ENCODE results near the gene SAFB2. TPM values are rescaled to one million over a fixed set of nuclear protein-coding genes. Genes with fewer than 3 reads are reported as not detected.

The SAFB2 gene
- total RNA-seq, 1 donor from 2014 or later, result 53.3 TPM

DNA sequence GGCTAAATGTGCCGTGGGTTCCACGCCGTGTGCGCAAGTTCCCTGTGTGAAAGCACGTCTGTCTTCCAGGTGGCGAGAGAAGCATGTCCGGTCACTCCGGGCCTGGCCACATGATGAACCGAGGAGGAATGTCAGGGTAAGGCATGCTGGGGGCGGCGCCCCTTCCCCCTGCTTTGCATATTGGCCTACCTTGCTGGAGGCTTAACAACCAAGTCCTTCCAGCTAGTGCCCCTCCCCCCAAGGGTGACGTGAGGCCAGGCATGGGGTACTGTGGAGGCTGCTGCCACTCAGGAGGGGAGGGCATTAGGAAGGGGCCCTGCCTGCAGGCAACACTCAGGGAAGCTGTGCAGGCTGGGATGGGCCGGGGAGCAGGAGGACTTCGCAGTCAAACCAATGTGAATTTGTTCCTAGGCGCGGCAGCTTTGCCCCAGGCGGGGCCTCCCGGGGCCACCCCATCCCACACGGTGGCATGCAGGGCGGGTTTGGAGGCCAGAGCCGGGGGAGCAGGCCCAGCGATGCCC lies 45.2 kb upstream of the SAFB2 start:
- Mint-ChIP-seq H3K9me3 (no peaks in the 10 kb centered on the region), H3K36me3 (peaks cover 20% of the 10 kb centered on the region), H3K27me3 (ENCODE audit: insufficient read depth, low read depth) (peaks cover 10% of the 10 kb centered on the region), H3K4me1 (no peaks in the 10 kb centered on the region), H3K27ac (no peak overlapping the region), H3K4me3 (no peak overlapping the region)
- Histone ChIP-seq H3K36me3 (no peaks in the 10 kb centered on the region), H3K27ac (no peak overlapping the region), H3K9ac (no peak overlapping the region), H3K4me2 (no peak overlapping the region), H3F3A (ENCODE audit: low read depth) (peaks cover 7% of the 10 kb centered on the region), H4K20me1 (ENCODE audit: low read depth) (peaks cover 17% of the 10 kb centered on the region), H3K4me3 (no peak overlapping the region), H3K27me3 (no peaks in the 10 kb centered on the region), H2AFZ (replicated peaks) (no peak overlapping the region), H3K4me1 (no peaks in the 10 kb centered on the region), H3K79me2 (ENCODE audit: low read depth) (no peaks in the 10 kb centered on the region), H3K9me3 (ENCODE audit: low read depth) (no peaks in the 10 kb centered on the region)
- TF ChIP-seq, protein P1, sequence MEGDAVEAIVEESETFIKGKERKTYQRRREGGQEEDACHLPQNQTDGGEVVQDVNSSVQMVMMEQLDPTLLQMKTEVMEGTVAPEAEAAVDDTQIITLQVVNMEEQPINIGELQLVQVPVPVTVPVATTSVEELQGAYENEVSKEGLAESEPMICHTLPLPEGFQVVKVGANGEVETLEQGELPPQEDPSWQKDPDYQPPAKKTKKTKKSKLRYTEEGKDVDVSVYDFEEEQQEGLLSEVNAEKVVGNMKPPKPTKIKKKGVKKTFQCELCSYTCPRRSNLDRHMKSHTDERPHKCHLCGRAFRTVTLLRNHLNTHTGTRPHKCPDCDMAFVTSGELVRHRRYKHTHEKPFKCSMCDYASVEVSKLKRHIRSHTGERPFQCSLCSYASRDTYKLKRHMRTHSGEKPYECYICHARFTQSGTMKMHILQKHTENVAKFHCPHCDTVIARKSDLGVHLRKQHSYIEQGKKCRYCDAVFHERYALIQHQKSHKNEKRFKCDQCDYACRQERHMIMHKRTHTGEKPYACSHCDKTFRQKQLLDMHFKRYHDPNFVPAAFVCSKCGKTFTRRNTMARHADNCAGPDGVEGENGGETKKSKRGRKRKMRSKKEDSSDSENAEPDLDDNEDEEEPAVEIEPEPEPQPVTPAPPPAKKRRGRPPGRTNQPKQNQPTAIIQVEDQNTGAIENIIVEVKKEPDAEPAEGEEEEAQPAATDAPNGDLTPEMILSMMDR (IDR thresholded peaks at IDR 0.05), result no peak
- TF ChIP-seq EZH2 (IDR thresholded peaks at IDR 0.05) (no peak), EZH2phosphoT487 (IDR thresholded peaks at IDR 0.05) (no peak)
- DNase-seq (ENCODE audit: low spot score), result peak; percentile 40

DNA sequence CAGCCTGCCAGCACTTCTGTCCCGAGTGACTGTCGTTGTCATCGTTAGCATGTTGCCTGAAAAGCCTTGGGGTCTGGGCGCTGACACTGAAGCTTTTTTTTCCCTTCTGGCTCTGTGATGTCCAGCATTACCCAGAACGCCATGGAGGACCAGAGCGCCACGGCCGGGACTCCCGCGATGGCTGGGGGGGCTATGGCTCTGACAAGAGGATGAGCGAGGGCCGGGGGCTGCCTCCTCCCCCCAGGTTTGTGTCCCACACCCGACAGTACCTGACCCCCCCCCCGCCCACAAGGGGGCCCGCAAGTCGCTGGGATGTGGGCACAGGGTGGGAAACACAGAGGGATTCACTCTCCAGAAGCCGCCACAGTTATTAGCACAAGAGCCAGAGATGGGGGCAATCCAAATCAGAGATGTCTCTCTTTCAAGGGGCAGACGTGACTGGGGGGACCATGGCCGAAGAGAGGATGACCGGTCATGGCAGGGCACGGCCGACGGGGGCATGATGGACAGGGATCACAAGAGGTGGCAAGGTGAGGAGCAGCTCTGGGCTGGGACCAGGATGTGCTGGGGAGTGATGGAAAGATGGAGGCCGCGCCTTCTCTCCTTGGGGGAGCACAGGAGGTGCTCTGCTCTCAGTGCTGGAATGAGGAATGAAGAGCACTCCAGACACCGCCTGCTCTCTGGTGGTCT lies 44.5 kb upstream of the SAFB2 start:
- Histone ChIP-seq H3K27ac (no peak overlapping the region), H3K9ac (no peak overlapping the region), H3K4me1 (no peaks in the 10 kb centered on the region), H3F3A (ENCODE audit: low read depth) (peaks cover 7% of the 10 kb centered on the region), H3K4me2 (no peak overlapping the region), H3K9me3 (ENCODE audit: low read depth) (no peaks in the 10 kb centered on the region), H3K4me3 (no peak overlapping the region), H3K27me3 (no peaks in the 10 kb centered on the region), H2AFZ (replicated peaks) (no peak overlapping the region), H3K36me3 (no peaks in the 10 kb centered on the region), H4K20me1 (ENCODE audit: low read depth) (peaks cover 17% of the 10 kb centered on the region), H3K79me2 (ENCODE audit: low read depth) (no peaks in the 10 kb centered on the region)
- H3K4me1 Mint-ChIP-seq, result no peaks in the 10 kb centered on the region
- H3K4me3 Mint-ChIP-seq, result no peak overlapping the region
- no peak overlapping the region for H3K27ac Mint-ChIP-seq
- H3K27me3 Mint-ChIP-seq (ENCODE audit: insufficient read depth, low read depth), result peaks cover 10% of the 10 kb centered on the region
- DNase-seq (ENCODE audit: low spot score), result no peak
- H3K36me3 Mint-ChIP-seq, result peaks cover 19% of the 10 kb centered on the region
- H3K9me3 Mint-ChIP-seq, result no peaks in the 10 kb centered on the region
- TF ChIP-seq EZH2phosphoT487 (IDR thresholded peaks at IDR 0.05) (no peak), EZH2 (IDR thresholded peaks at IDR 0.05) (no peak)
- TF ChIP-seq, protein P1 (IDR thresholded peaks at IDR 0.05), result no peak

DNA sequence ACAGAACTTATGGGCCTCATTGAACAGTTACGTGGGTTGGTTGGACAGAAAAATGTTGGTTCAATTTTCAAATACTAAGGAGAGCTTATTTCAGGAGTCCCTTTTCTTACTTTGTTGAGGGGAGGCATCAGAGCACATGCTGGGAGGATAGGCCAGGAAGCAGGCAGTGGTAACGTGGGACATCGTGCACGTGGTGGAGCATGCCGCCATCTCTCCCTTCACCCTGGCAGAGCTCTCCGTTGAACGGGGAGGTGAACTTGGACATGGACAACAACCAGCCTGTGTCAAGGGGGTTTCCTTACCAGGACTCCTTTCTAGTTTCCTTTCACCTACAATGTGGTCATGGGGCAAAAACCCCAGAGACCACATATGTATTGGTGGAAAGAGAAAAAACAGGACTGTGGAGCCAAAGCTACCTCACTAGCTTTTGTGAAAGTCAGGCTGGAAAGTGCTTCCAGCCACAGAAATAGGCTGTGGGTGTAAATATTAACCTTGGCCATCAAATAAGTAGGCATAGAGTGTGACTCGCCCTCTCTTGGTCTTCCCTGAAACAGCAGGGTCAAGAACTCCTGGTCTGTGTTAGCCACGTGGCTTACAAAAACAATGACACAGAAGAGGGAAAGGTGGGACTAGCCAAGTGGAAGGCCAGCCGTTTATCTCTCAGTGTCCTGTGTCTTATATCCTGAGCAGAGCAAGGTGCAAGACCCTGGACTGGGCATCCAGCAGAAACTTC lies 43.4 kb upstream of the SAFB2 start:
- H3K36me3 ChIP-seq, result no peaks in the 10 kb centered on the region
- TF ChIP-seq EZH2 (IDR thresholded peaks at IDR 0.05), result no peak
- peaks cover 17% of the 10 kb centered on the region for H4K20me1 ChIP-seq (ENCODE audit: low read depth)
- no peaks in the 10 kb centered on the region for H3K9me3 ChIP-seq (ENCODE audit: low read depth)
- no peaks in the 10 kb centered on the region for H3K4me1 ChIP-seq
- no peak overlapping the region for H2AFZ ChIP-seq (replicated peaks)
- H3K27me3 ChIP-seq, result no peaks in the 10 kb centered on the region
- H3K27ac ChIP-seq, result no peak overlapping the region
- peaks cover 23% of the 10 kb centered on the region for H3K36me3 Mint-ChIP-seq
- H3K27me3 Mint-ChIP-seq (ENCODE audit: insufficient read depth, low read depth), result peaks cover 7% of the 10 kb centered on the region
- no peak overlapping the region for H3K4me3 Mint-ChIP-seq
- no peaks in the 10 kb centered on the region for H3K4me1 Mint-ChIP-seq
- peaks cover 7% of the 10 kb centered on the region for H3F3A ChIP-seq (ENCODE audit: low read depth)
- H3K27ac Mint-ChIP-seq, result no peak overlapping the region
- H3K4me3 ChIP-seq, result no peak overlapping the region
- no peaks in the 10 kb centered on the region for H3K79me2 ChIP-seq (ENCODE audit: low read depth)
- no peaks in the 10 kb centered on the region for H3K9me3 Mint-ChIP-seq
- no peak for DNase-seq (ENCODE audit: low spot score)
- no peak overlapping the region for H3K4me2 ChIP-seq
- no peak overlapping the region for H3K9ac ChIP-seq
